Measurements from ENCODE around the gene CEP126.

CEP126 gene

DNA sequence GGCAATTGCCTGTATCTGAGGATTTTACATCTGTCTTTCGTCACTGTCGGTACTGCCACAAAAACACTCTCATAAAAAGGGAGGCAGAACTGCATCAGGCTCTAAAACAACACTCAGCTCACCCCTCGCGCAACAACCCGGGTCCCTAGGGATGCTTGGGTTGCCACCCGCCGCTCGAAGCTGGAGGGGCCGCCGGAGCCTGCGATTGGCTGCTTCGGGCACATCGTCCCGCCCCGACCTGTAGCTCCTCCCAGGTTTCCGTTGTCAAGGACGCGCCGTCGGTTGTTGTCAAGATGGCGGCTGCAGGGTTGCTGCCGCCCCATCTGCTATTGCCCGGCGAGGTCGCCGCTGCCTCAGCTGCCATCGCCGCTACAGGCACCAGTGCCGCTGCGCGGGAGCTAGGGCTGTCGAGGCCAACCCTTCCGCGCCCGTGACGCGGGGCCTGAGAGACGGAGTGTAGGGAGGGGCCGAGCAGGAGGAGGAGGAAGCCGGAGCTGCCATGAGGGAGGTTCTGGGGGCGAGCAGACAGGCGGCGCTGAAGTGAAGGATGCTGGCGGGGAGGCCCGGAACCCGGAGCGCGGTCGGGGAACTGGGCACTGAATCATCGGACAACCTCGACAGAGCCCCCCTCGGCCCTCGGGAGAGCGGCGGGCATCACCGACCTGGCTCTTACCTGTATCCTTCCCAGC, at the start of gene CEP126:
TSS of gene CEP126 (plus strand) at position 273 of the 689 bp plus-strand sequence. CDS start at position 548, 275 bp downstream.
- DNase-seq = peak; percentile 94

DNA sequence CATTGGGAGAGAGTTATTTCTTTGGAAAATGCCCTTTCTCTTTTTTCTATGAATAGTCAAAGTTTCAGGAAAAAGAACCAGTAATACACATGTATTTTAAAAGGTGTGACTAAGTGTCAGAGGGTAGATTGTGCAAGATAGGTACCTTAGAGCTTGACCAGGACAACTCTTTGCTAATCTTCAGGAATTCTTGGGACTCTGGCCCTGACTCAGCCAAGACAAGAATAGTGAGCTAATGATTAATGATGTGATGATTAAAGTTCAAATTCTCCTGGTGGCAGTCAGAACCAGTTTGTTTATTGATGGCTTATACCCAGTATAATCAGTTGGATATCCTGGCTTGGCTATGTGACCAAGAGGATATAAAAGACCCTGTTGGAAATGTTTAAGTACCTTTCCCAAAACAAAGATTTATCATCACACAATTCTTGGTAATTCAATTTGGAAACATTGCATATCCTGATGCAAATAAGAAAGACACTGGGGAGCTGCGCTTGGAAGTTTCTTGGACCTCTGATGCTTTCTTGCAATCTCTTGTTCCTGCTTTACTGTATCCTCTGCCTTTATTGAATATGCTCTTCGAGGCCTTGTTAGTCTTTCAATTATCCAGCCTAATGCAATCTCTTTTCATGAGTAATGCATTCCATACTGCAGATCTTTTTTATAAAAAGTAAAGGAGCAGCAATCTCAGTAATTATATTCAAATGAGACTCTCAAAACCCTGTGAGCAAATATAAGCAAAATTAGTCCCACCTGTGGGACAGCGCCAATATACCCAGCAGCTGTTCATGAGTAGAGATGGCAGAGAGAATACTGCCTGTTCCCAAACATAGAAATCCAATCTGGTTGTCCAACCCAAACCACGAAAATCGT, 48.0 kb upstream of the CEP126 start:
- no peak for DNase-seq

DNA sequence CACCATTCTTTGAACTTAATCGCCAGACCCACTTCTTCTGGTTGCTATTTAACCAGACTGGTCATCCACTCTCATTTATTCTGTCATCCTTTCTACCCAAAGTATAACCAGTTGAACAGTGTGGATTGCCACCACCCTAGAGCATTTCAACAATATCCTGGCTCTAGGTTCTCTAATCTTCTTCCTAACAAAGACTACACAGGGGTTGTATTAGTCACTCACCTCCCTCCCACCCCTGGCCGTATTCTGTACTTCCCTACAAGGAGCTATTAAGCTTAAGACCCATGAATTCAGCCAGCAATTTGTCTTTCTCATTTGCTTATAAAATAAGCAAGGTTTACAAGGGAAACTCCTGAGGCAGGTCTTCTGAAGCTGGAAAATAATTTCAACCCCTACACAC, 46.9 kb upstream of the CEP126 start:
- DNase-seq = no peak

DNA sequence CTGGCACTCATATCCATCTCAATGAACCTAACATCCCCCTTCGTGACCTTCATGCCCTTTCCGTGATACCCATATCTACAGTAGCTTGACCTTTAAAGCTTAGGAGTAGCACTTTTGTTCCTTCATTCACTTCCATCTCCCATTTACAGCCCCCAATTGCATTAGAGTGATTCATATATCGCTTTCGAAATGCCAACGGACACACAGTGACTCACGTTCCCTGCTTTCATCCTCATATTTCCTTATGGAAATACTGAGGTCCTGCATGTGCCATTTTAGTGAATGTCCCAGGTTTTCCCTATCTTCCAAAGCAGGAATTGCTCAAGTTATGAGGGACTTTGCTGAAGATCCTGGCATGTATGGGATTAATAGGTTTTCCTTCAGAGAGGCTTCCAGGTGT, 44.3 kb upstream of the CEP126 start:
- DNase-seq = no peak

- DNase-seq = no peak
Observed at GRCh38 chr11:101872171-101872882, 42.5 kb upstream of the CEP126 start.

DNA sequence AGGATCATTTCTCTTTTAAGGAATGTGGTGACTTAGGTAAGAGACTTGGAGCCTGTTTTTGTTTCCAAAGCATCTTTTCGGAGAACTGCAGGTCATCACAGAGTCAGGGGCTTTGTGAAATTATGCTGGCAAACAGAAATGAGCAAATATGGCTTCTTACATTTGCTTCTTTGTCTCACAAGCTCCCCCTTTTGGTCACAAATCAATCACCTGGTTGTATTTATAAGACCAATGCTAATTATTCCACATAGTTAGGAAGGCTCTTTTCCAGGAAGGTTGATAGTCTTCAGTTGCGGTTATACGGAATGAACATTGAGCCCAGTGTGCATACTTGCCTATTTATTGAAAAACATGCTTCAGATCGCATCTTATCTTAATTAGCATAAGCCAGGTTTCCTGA, 34.6 kb upstream of the CEP126 start:
- no peak for DNase-seq

DNA sequence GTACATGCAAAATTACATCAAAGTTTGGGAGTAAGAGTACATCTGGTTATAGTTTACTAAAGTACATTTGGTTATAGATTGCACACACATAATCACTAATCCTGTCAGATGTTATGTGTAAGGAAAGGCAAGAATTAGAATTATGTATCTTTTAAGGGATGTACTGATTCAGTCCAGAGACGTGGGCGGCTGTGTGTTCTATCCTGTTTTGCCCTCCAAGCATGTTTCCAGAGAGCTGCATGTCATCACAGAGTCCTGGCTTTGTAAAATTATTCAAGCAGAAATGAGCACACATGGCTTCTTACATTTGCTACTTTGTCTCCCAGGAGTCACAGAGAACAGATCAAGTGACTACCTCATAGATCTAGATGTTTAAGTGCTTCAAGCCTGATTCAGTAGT, 33.2 kb upstream of the CEP126 start:
- no peak for DNase-seq

GRCh38 chr11:101885631-101886030, 29.2 kb upstream of the CEP126 start:
- no peak for DNase-seq

- no peak for DNase-seq
Observed at GRCh38 chr11:101889767-101890166, 25.0 kb upstream of the CEP126 start.

GRCh38 chr11:101894505-101894904, 20.3 kb upstream of the CEP126 start:
- no peak for DNase-seq

GRCh38 chr11:101907815-101908214, 7.0 kb upstream of the CEP126 start:
- no peak for DNase-seq

- no peak for DNase-seq
Observed at GRCh38 chr11:101909087-101909486, 5.7 kb upstream of the CEP126 start.

- DNase-seq = no peak
Observed at GRCh38 chr11:101912823-101913284, 2.0 kb upstream of the CEP126 start.

DNA sequence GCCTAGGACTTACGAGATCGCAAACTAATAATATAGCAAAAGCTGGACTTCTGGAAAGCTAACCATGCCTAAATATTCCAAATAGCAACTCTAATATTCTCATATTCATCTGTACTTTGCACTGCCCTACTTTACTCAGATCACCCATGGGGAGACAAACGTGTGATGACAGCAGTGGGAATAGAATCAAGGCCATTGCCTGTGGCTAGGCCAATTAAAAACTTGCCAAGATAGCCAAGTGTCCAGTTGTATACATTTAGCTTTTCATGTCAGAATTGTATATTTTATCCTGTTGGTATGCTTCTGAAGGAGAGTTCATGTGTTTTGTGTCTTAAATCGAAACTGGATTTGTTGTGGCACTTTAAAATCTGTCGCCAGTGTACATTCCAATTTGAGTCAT, 1.2 kb upstream of the CEP126 start:
- DNase-seq = no peak

- DNase-seq = no peak
Observed at GRCh38 chr11:101914341-101914737, 471 bp upstream of the CEP126 start.

DNA sequence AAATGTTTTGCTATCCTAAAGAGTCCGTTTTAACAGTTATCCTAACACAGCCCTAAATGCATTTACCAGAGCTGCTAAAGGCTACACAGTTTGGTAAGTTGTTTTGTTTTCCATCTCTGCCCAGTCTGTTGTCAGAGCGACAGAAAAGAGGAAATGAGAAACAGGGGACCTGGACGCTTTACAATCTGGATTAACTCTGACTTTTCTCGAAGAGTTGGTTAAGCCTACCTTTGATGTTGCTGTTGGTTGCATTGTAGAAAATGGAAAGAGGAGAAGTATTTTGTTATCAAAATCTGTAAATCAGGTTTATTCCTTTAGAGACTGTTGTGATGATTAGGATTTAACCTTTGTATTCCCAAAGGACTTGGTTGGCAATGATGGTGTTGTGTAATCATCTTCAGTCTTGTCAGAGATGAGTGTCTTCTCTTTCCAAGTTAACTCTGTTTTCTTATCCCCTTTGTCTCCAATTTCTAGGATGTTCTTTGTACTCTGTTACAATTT, 1.0 kb downstream of the CEP126 start:
- peak; percentile 26 for DNase-seq

GRCh38 chr11:101916422-101916821, 1.6 kb downstream of the CEP126 start, which contains the start of gene ANGPTL5:
TSS of gene ANGPTL5 (minus strand) at chr11:101916522. CDS start at chr11:101907909, 8,613 bp downstream.
- DNase-seq = no peak

DNA sequence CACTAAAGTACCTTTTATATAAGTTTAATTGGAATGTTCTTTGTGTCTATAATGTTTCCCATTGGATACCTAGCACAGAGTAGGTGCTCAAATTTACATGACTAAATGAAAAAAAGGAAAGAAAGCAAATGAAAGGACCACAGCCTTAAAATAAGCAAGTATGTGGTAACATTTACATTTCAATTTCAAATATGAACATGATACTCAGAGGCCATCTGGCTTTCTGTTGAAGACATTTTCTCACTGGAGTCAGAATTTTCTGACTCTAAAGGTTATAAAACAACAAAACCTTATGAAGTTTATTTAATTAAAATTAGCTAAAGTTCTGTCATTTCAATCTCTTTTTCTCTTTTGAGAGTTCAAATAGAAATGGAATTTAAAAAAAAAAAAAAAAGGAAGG, 2.4 kb downstream of the CEP126 start:
- DNase-seq = no peak

GRCh38 chr11:101920992-101921391, 6.2 kb downstream of the CEP126 start:
- DNase-seq = no peak

DNA sequence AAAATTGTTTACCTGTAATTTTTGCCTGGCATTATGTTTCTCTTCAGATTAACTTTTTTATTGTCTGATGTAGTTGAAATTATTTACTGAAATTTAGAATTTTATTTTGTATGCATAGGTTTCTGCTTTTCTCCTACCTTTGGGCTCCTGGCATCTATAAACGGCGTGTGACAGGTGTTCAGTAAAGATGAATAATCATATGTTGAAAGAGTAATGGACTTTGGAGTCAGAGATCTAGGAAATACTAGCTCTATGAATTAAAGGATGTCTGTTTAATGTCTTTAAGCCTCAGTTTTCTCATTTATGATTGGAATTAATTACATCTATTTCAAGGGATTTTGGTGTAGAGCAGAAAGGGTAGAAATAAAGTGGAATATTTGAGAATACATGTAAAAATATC, 8.7 kb downstream of the CEP126 start:
- no peak for DNase-seq

GRCh38 chr11:101929294-101929915, 14.6 kb downstream of the CEP126 start:
- no peak for DNase-seq

DNA sequence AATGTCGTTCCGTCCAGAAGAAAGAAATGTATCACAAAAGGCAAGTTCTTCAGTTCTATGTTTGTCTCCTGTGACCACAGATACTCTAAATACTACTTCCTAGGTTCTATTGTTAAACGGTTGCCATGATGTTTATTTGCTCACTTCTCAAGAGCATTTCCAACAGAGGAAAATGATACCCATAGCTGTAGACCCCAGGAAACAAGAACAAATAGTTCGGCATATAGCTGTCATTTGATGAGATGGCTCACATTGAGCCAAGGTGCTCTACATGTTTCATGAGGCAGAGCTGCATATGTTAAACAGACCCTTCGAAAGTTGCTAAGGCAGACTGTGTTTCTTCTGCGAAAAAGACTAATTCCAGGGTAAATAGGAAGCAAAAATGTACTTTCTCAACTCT, 16.9 kb downstream of the CEP126 start:
- no peak for DNase-seq

Data from CD4-positive, alpha-beta T cell treated with Interleukin-21 for 1 hour (primary cell).